ENCODE results near the gene DYNLT4. TPM values are rescaled to one million over a fixed set of nuclear protein-coding genes. Genes with fewer than 3 reads are reported as not detected.

Gene DYNLT4
- total and polyA plus RNA-seq, 8 donors: 0.28 to 1.8 (median 0.38) TPM

DNA sequence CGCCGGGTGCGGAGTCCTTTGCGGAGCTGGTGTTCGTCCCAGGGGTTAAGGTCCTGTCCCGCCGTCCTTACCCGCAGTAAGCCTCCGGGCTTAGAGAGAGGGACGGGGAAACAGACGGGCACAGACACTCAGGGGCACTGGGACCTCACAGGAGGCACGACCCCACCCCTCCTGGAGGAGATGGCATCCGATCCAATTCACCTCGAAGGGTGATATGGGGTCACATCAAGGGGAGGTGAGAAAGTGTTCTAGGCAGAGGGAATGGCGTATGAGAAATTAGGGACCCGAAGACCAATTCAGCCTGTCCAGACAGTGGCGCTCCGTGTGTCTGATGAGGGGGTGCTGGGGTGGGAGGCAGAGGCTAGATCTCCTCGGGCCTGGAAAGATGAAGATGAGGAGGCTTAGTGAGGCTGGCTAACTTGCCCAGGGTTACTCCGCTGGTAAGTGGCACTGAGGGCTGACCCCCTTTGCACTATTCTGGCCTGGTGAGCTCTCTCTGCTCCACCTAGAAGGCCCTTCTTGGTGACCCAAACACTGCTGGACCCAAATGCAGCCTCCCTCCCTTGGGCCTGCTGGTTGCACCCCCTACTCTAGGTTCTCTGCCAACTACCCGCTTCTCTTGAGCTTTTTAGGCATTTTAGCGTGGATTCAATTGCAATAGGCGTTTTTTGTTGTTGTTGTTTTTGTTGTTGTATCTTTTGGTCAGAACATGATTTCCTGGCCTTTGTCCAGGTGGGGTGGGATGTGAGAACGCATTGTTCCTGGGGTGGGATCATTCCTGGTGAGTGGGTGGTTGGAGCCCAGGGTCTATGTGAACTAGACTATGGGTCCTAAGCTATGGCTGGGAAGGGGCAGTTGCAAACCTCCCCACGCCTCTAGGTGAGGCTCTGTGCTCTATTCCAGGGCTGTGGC is 13.4 kb upstream of the DYNLT4 start:
- DNase-seq (peak in 3 of 6 donors; percentile 32 to 35 (median 33)), FAIRE-seq (no peak), ATAC-seq (peak; percentile 18 to 33 (median 26))
- 20 to 21% methylated on average over 25 of the region's 25 CpGs for WGBS, 2 donors
- no peaks in the 10 kb centered on the region for H3K36me3 ChIP-seq
- H3K27me3 ChIP-seq: no peaks in the 10 kb centered on the region
- no peaks in the 10 kb centered on the region for H3K9me3 ChIP-seq
- intact Hi-C loops (cut with DNase I): no loop called here
- no peaks in the 10 kb centered on the region for H3K4me1 ChIP-seq
- TF ChIP-seq, protein P1, sequence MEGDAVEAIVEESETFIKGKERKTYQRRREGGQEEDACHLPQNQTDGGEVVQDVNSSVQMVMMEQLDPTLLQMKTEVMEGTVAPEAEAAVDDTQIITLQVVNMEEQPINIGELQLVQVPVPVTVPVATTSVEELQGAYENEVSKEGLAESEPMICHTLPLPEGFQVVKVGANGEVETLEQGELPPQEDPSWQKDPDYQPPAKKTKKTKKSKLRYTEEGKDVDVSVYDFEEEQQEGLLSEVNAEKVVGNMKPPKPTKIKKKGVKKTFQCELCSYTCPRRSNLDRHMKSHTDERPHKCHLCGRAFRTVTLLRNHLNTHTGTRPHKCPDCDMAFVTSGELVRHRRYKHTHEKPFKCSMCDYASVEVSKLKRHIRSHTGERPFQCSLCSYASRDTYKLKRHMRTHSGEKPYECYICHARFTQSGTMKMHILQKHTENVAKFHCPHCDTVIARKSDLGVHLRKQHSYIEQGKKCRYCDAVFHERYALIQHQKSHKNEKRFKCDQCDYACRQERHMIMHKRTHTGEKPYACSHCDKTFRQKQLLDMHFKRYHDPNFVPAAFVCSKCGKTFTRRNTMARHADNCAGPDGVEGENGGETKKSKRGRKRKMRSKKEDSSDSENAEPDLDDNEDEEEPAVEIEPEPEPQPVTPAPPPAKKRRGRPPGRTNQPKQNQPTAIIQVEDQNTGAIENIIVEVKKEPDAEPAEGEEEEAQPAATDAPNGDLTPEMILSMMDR (IDR thresholded peaks at IDR 0.05): no peak
- H3K4me3 ChIP-seq: peak overlapping the region; percentile 32 to 62 (median 52)
- H3K27ac ChIP-seq: peak overlapping the region; percentile 89 to 99 (median 96)

DNA sequence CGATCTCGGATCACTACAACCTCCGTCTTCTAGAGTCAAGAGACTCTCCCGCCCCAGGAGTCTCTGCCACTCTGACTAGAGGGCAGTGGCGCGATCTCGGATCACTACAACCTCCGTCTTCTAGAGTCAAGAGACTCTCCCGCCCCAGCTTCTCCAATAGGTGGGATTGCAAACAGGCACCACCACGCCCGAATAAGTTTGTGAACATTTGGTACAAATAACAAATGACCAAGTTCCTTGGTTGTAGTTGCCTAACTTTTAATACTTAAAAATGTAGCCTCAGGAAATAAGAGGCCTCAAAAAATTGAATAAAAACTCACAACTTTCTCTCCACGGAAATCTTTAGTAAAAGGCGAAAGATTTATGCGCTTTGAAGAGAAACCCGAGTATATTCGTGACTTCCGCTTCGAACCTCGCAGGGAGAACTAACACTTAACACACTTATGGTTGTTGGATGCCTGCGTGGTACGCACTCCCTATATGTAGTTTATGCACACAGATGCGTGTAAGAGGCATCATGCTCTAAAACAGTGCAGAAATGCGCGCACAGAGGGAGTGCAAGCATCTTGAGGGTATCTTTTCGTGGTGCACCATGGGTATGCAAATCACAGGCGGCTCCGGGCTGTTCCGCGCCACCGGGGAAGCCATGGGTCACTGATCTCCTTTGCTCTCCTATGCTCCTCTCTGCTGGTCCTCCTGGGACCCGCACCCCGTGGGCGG is 12.6 kb upstream of the DYNLT4 start:
- WGBS, 2 donors: 1% methylated on average over 33 of the region's 33 CpGs
- FAIRE-seq: peak; percentile 92
- intact Hi-C loops (cut with DNase I): no loop called here
- Histone ChIP-seq H3K36me3 (no peaks in the 10 kb centered on the region), H3K27ac (peak overlapping the region; percentile 89 to 99 (median 96)), H3K9me3 (no peaks in the 10 kb centered on the region), H3K27me3 (no peaks in the 10 kb centered on the region), H3K4me3 (peak overlapping the region; percentile 32 to 62 (median 52)), H3K4me1 (peaks cover 0 to 2% (median 0%) of the 10 kb centered on the region in 3 donors)
- peak; percentile 70 to 92 (median 81) for DNase-seq
- TF ChIP-seq, protein P1 (IDR thresholded peaks at IDR 0.05): no peak
- peak; percentile 90 to 94 (median 92) for ATAC-seq

DNA sequence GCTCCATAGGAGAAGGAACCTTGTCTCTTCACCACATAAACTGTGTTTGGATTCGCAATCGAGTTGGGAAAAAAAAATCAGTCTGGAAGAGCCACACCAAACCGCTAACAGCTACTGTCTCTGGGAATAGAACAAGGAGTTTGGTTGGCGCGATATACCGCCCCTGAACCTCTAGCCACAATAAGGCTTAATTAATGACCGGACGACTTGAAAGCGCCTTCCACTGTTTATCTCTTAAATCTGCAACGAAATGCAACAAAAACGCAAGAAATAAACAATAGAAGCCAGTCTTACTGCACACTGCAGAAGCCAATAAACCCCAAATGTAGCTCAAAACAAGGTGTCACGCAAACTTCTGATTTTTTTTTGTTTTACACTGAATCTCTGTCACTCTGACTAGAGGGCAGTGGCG is 12.1 kb upstream of the DYNLT4 start:
- Histone ChIP-seq H3K9me3 (no peaks in the 10 kb centered on the region), H3K4me3 (peak overlapping the region in 2 of 4 donors; percentile 48 to 62), H3K36me3 (no peaks in the 10 kb centered on the region), H3K4me1 (peaks cover 0 to 7% (median 0%) of the 10 kb centered on the region in 3 donors), H3K27ac (peak overlapping the region; percentile 89 to 99 (median 96)), H3K27me3 (no peaks in the 10 kb centered on the region)
- ATAC-seq (peak; percentile 2 to 39 (median 14)), FAIRE-seq (no peak), DNase-seq (peak in 2 of 6 donors; percentile 6 to 16)
- WGBS, 2 donors: 0% methylated on average over 13 of the region's 13 CpGs
- TF ChIP-seq, protein P1 (IDR thresholded peaks at IDR 0.05): no peak
- intact Hi-C loops (cut with DNase I): no loop called here

DNA sequence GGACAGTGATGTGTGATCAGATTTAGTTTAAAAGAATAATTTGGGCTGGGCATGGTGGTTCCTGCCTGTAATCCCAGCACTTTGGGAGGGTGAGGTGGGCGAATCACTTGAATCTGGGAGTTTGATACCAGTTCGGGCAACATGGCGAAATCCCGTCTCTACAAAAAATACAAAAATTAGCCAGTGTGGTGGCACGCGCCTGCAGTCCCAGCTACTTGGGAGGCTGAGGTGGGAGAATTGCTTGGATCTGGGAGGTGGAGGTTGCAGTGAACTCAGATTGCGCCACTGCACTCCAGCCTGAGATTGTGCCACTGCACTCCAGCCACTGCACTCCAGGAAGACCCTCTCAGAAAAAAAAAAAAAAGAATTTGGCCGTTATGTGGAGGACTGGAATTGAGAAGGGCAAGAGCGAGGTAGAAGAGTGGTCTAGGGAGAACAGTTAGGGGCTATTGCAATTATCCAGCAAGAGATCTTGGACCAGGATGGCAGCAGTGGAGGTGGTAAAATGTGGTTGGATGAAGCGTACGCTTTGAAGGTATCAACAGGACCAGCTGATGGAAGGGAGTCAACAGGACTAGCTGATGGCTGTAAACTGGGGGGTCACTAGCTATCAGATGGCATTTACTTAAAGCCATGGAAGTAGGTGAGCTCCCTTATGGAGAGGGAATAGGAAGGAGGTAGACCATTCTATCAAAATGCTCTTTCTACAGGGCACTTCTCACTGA is 10.8 kb upstream of the DYNLT4 start:
- no peak for FAIRE-seq
- Histone ChIP-seq H3K4me3 (no peak overlapping the region), H3K4me1 (peaks cover 0 to 12% (median 0%) of the 10 kb centered on the region in 3 donors), H3K27me3 (no peaks in the 10 kb centered on the region), H3K9me3 (no peaks in the 10 kb centered on the region), H3K27ac (no peak overlapping the region), H3K36me3 (no peaks in the 10 kb centered on the region)
- DNase-seq: peak in 4 of 6 donors; percentile 6 to 14 (median 11)
- WGBS, 2 donors: 89 to 96% methylated on average over 11 of the region's 11 CpGs
- intact Hi-C loops (cut with DNase I): no loop called here
- ATAC-seq: no peak
- TF ChIP-seq, protein P1 (IDR thresholded peaks at IDR 0.05): no peak

Data from pancreas (tissue), 10 donors.